22Rv1 (cell line): ENCODE measurements around the gene ITGB3.

ENCODE experiments used
- H3K27ac ChIP-seq: fragments of 450-650 bp; 2 replicates; pipeline ENCODE4 v1.5.1; 2017
- CTCF ChIP-seq: fragments of 450-650 bp; IDR thresholded peaks from 2 replicates; pipeline ENCODE4 v1.5.1; 2017; ENCODE audit warnings: mild to moderate bottlenecking
- ZFX ChIP-seq: fragments of 450-650 bp; IDR thresholded peaks from 2 replicates; pipeline ENCODE4 v1.6.1; 2017; ENCODE audit warnings: antibody characterized with exemption, borderline replicate concordance

Gene ITGB3

GRCh38 chr17:47279062-47279801 is 25.6 kb downstream of the ITGB3 start:
- TF ChIP-seq ZFX = no peak
- TF ChIP-seq CTCF = no peak
- no peak overlapping the region for H3K27ac ChIP-seq

GRCh38 chr17:47280072-47280811 is 26.6 kb downstream of the ITGB3 start:
- TF ChIP-seq CTCF (no peak), ZFX (no peak)
- H3K27ac ChIP-seq = no peak overlapping the region

- TF ChIP-seq ZFX (no peak), CTCF (no peak)
- no peak overlapping the region for H3K27ac ChIP-seq
Observed at GRCh38 chr17:47281216-47281615, 27.6 kb downstream of the ITGB3 start.

GRCh38 chr17:47285003-47285402 is 31.4 kb downstream of the ITGB3 start:
- no peak for TF ChIP-seq CTCF
- no peak for TF ChIP-seq ZFX
- H3K27ac ChIP-seq = no peak overlapping the region

GRCh38 chr17:47286198-47286914 is 32.7 kb downstream of the ITGB3 start:
- no peak overlapping the region for H3K27ac ChIP-seq

GRCh38 chr17:47287068-47287467 is 33.4 kb downstream of the ITGB3 start:
- H3K27ac ChIP-seq = no peak overlapping the region
- no peak for TF ChIP-seq CTCF

More at GRCh38 chr17:47286198-47286914, 32.7 kb downstream of the ITGB3 start:
- TF ChIP-seq ZFX = no peak
- TF ChIP-seq CTCF = no peak
